HepG2 (cell line): Measurements from ENCODE around the gene SPIN1. TPM values are rescaled to one million over a fixed set of nuclear protein-coding genes. Genes with fewer than 3 reads are reported as not detected.

Source experiments
- ATAC-seq: fragments of 200-7000 bp; cut with Tn5 transposase; 3 replicates; pipeline ENCODE4 v1.9.1; 2020; ENCODE audit warnings: mild to moderate bottlenecking, moderate library complexity
- BruUV-seq: library from RNA; stranded (reverse); fragments of 400-500 nt; replicated peaks from 2 replicates; lab custom pipeline; 2021; lab: Mats Ljungman, UMichigan
- CTCF ChIA-PET: fragments of 300-600 bp; formaldehyde crosslinking; extraction: SDS; loops from one replicate; lab custom pipeline; 2021; ENCODE audit warnings: low total read pairs, inconsistent platforms, low intra/inter-chr PET ratio; lab: Yijun Ruan, JAX
- POLR2A ChIA-PET: fragments of 350-600 bp; sonication (Branson Sonifier 250); formaldehyde crosslinking; loops from one replicate; lab custom pipeline; 2020; ENCODE audit warnings: antibody characterized with exemption, inconsistent platforms; lab: Yijun Ruan, JAX
- DNase-seq: peaks from one replicate; pipeline ENCODE4 v3.0.0-alpha.2; 2015; ENCODE audit warnings: low spot score
- FAIRE-seq: peaks from 3 replicates; lab custom pipeline; 2011; peaks lifted over from hg19 to GRCh38; lab: Jason Lieb, UNC
- H2AFZ ChIP-seq: one replicate; pipeline ENCODE4 v1.6.1; 2011; ENCODE audit warnings: low read length, inconsistent platforms
- H3K27ac ChIP-seq: fragments of 300-600 bp; 3 replicates; pipeline ENCODE4 v1.8.0; 2011; ENCODE audit warnings: mixed run types, mild to moderate bottlenecking, mixed read lengths, low read length, inconsistent platforms; ENCODE audit not compliant: insufficient read depth; ENCODE audit errors: extremely low read length
- H3K27me3 ChIP-seq, 2 experiments: fragments of 200-600 bp in 1 of 2; 2 replicates in 1 of 2; 3 replicates in 1 of 2; pipeline versions ENCODE4 v1.6.0 to v1.8.0; 2011; ENCODE audit warnings: low read length in 2 of 2, mild to moderate bottlenecking in 2 of 2, moderate library complexity in 2 of 2, inconsistent platforms in 1 of 2; ENCODE audit not compliant: insufficient read depth in 2 of 2, control insufficient read depth in 1 of 2
- H3K36me3 ChIP-seq, 2 experiments: fragments of 200-600 bp in 1 of 2; replicated peaks in 1 of 2; 2 replicates in 1 of 2; 3 replicates in 1 of 2; pipeline versions ENCODE4 v1.5.1 to v1.8.0; 2011; ENCODE audit warnings: low read length in 2 of 2, inconsistent platforms in 1 of 2; ENCODE audit not compliant: insufficient read depth in 2 of 2, control insufficient read depth in 1 of 2
- H3K4me1 ChIP-seq: 2 replicates; pipeline ENCODE4 v1.5.1; 2012; ENCODE audit warnings: low read length, inconsistent platforms; ENCODE audit not compliant: insufficient read depth
- H3K4me2 ChIP-seq: 2 replicates; pipeline ENCODE4 v1.6.0; 2011; ENCODE audit warnings: low read depth, low read length, inconsistent platforms
- H3K4me3 ChIP-seq, 3 experiments: fragments of 200-600 bp in 1 of 3; sonication (generic), shearing (Covaris generic) in 1 of 3; replicated peaks in 1 of 3; 2 replicates each; pipeline ENCODE4 v1.5.1; 2011 to 2016; ENCODE audit warnings: low read length in 3 of 3, inconsistent platforms in 2 of 3, low read depth in 2 of 3, mild to moderate bottlenecking in 2 of 3, control low read depth in 1 of 3, mixed read lengths in 1 of 3; ENCODE audit not compliant: insufficient read depth in 1 of 3
- H3K79me2 ChIP-seq: one replicate; pipeline ENCODE4 v1.6.1; 2011; ENCODE audit warnings: low read length, inconsistent platforms; ENCODE audit not compliant: insufficient read depth
- H3K9ac ChIP-seq: 2 replicates; pipeline ENCODE4 v1.6.0; 2011; ENCODE audit warnings: mild to moderate bottlenecking, low read depth, low read length, inconsistent platforms; ENCODE audit not compliant: insufficient read depth
- H3K9me3 ChIP-seq: 2 replicates; pipeline ENCODE4 v1.5.1; 2012; ENCODE audit warnings: mild to moderate bottlenecking, low read length
- H4K20me1 ChIP-seq: 2 replicates; pipeline ENCODE4 v1.6.0; 2011; ENCODE audit warnings: inconsistent platforms, mild to moderate bottlenecking, low read length, moderate library complexity; ENCODE audit not compliant: insufficient read depth
- ARID5B ChIP-seq: IDR thresholded peaks from 2 replicates; pipeline ENCODE4 v1.4.0; 2020; ENCODE audit warnings: mild to moderate bottlenecking, missing genetic modification reagents
- ZFP82 ChIP-seq: sonication (generic); formaldehyde crosslinking; IDR thresholded peaks from 2 replicates; pipeline ENCODE4 v1.5.1; 2020; ENCODE audit warnings: mild to moderate bottlenecking, missing genetic modification reagents, borderline replicate concordance
- ZFX ChIP-seq: sonication (generic); formaldehyde crosslinking; IDR thresholded peaks from 2 replicates; pipeline ENCODE4 v1.4.0; 2020; ENCODE audit warnings: mild to moderate bottlenecking, low read depth, missing genetic modification reagents, moderate library complexity
- WGBS: methylation state at CpG from one replicate; pipeline ENCODE4 v1.1.6; 2017; ENCODE audit warnings: low lambda C conversion rate; 5-methylcytosine and 5-hydroxymethylcytosine counted together
- in situ Hi-C: cut with HindIII; loops from 2 replicates; pipeline ENCODE4 v1.10.0; 2017; ENCODE audit warnings: low pct_unique_long_range_greater_than_20kb; ENCODE audit not compliant: extremely low pct_ligation_motif_present
- intact Hi-C: fragments of 100-400 bp; cut with micrococcal nuclease; formaldehyde crosslinking; loops from one replicate; pipeline ENCODE4 v1.10.0; 2022; ENCODE audit not compliant: unreplicated experiment
- polyA plus RNA-seq, 8 experiments: library from polyadenylated mRNA; depleted of rRNA in 3 of 8; stranded (reverse) in 7 of 8; unstranded in 1 of 8; fragments of >200 nt; fragmentation: Illumina TruSeq in 4 of 8; extraction: Trizol in 4 of 8; gene quantifications; 2 replicates each; pipeline versions ENCODE4 v1.2.1 to v1.2.3, GENCODE V29; 2011 to 2016; ENCODE audit warnings: low read depth in 4 of 8, missing spikeins in 1 of 8, mixed read lengths in 1 of 8; ENCODE audit not compliant: insufficient read depth in 1 of 8
- total RNA-seq, 5 experiments: library from RNA; depleted of rRNA; stranded (reverse); fragments of >200 nt; fragmentation: Illumina TruSeq; extraction: Trizol; gene quantifications; 2 replicates each; pipeline ENCODE4 v1.2.3, GENCODE V29; 2016; ENCODE audit warnings: low read depth in 1 of 5

SPIN1 gene
- total and polyA plus RNA-seq, 2 of the 13 experiments (the other 11 are each of a cell fraction or from before 2014, with no cell fraction given), result 20.0 to 24.3 TPM

- peaks cover 31% of the 10 kb centered on the region for H3K79me2 ChIP-seq
- H3K9me3 ChIP-seq, result no peaks in the 10 kb centered on the region
- H2AFZ ChIP-seq, result no peak overlapping the region
- peaks cover 61% of the 10 kb centered on the region for H3K4me1 ChIP-seq
- in situ Hi-C loops (no loop called here), intact Hi-C loops (no loop called here)
- no TSS peak for BruUV-seq
- TF ChIP-seq ZFP82 (CRISPR knock-in tag) (no peak), ARID5B (CRISPR knock-in tag) (no peak), ZFX (CRISPR knock-in tag) (no peak)
- no peak for DNase-seq
- H3K4me2 ChIP-seq, result no peak overlapping the region
- ATAC-seq, result no peak
- no peak for FAIRE-seq
- WGBS, result 98% methylated on average over 3 of the region's 3 CpGs
- H3K4me3 ChIP-seq, result no peak overlapping the region
- H3K36me3 ChIP-seq, result peaks cover 0 to 5% of the 10 kb centered on the region in 2 experiments; a peak in 1 of 5 replicates
- ChIA-PET POLR2A (no interaction called here), CTCF (no interaction called here)
- H3K27ac ChIP-seq, result no peak overlapping the region
- H3K27me3 ChIP-seq, result no peaks in the 10 kb centered on the region
- no peak overlapping the region for H3K9ac ChIP-seq
- H4K20me1 ChIP-seq, result no peaks in the 10 kb centered on the region
These were observed 50.6 kb downstream of the SPIN1 start for GRCh38 chr9:88438811-88439210.
